OCI-LY1 (cell line): ENCODE results near the gene TRPV6.

Experiments used
- H2AFZ ChIP-seq: fragments of 200-600 bp; sonication (generic), shearing (Covaris generic); 2 replicates; pipeline ENCODE4 v1.6.0; 2014; ENCODE audit warnings: antibody characterized with exemption, mild to moderate bottlenecking, low read length
- H3F3A ChIP-seq: fragments of 200-600 bp; sonication (generic), shearing (Covaris generic); 2 replicates; pipeline ENCODE4 v1.6.0; 2014; ENCODE audit warnings: mild to moderate bottlenecking, antibody characterized with exemption, low read length, moderate library complexity; ENCODE audit not compliant: insufficient read depth
- H3K27ac ChIP-seq: fragments of 200-600 bp; sonication (generic); 2 replicates; pipeline ENCODE4 v1.5.1; 2014; ENCODE audit warnings: low read length, mixed run types, mild to moderate bottlenecking, low read depth; ENCODE audit not compliant: poor library complexity, severe bottlenecking
- H3K27me3 ChIP-seq: fragments of 200-600 bp; sonication (generic); 2 replicates; pipeline ENCODE4 v1.6.0; 2014; ENCODE audit warnings: antibody characterized with exemption, mild to moderate bottlenecking, low read length, moderate library complexity; ENCODE audit not compliant: insufficient read depth
- H3K36me3 ChIP-seq: fragments of 200-600 bp; sonication (generic); 2 replicates; pipeline ENCODE4 v1.6.1; 2014; ENCODE audit warnings: mild to moderate bottlenecking, antibody characterized with exemption, low read length, moderate library complexity, mixed read lengths; ENCODE audit not compliant: insufficient read depth
- H3K4me1 ChIP-seq: fragments of 200-600 bp; sonication (generic); 2 replicates; pipeline ENCODE4 v1.5.1; 2014; ENCODE audit warnings: mild to moderate bottlenecking, low read length, moderate library complexity; ENCODE audit not compliant: insufficient read depth, severe bottlenecking
- H3K4me2 ChIP-seq: fragments of 200-600 bp; sonication (generic), shearing (Covaris generic); 2 replicates; pipeline ENCODE4 v1.6.1; 2014; ENCODE audit warnings: low read length
- H3K4me3 ChIP-seq: fragments of 200-600 bp; sonication (generic); 2 replicates; pipeline ENCODE4 v1.5.1; 2014; ENCODE audit warnings: low read length, low read depth, mild to moderate bottlenecking, mixed read lengths; ENCODE audit not compliant: poor library complexity, severe bottlenecking
- H3K79me2 ChIP-seq: fragments of 200-600 bp; shearing (Covaris generic); 2 replicates; pipeline ENCODE4 v1.6.1; 2016; ENCODE audit warnings: mixed run types, low read length, mixed read lengths; ENCODE audit not compliant: insufficient read depth
- H3K9ac ChIP-seq: fragments of 200-600 bp; sonication (generic), shearing (Covaris generic); 2 replicates; pipeline ENCODE4 v1.6.1; 2014; ENCODE audit warnings: mild to moderate bottlenecking, low read length, mixed read lengths
- H3K9me2 ChIP-seq: fragments of 200-600 bp; sonication (generic), shearing (Covaris generic); 2 replicates; pipeline ENCODE4 v1.6.1; 2014; ENCODE audit warnings: low read depth, mild to moderate bottlenecking, low read length, mixed read lengths
- H3K9me3 ChIP-seq: fragments of 200-600 bp; shearing (Covaris generic); 2 replicates; pipeline ENCODE4 v1.6.1; 2014; ENCODE audit warnings: low read length, mixed read lengths
- H4K20me1 ChIP-seq: fragments of 200-600 bp; sonication (generic), shearing (Covaris generic); 2 replicates; pipeline ENCODE4 v1.6.0; 2016; ENCODE audit warnings: mild to moderate bottlenecking, low read length; ENCODE audit not compliant: insufficient read depth
- CTCF ChIP-seq: fragments of 200-600 bp; sonication (generic), shearing (Covaris generic); IDR thresholded peaks from 2 replicates; pipeline ENCODE4 v1.5.1; 2017; ENCODE audit warnings: mild to moderate bottlenecking, antibody characterized with exemption, low read length, moderate library complexity, mixed read lengths
- EZH2 ChIP-seq: fragments of 200-600 bp; sonication (generic), shearing (Covaris generic); IDR thresholded peaks from 2 replicates; pipeline ENCODE4 v1.8.0; 2017; ENCODE audit warnings: borderline replicate concordance, mixed run types, mild to moderate bottlenecking, antibody characterized with exemption, low read length, moderate library complexity, mixed read lengths

TRPV6 gene

GRCh38 chr7:142894985-142895593, 9.5 kb upstream of the TRPV6 start:
- Histone ChIP-seq H3K9ac (no peak overlapping the region), H3K9me2 (no peaks in the 10 kb centered on the region), H3K36me3 (no peaks in the 10 kb centered on the region), H3K79me2 (no peaks in the 10 kb centered on the region), H3K27ac (no peak overlapping the region), H3K4me3 (no peak overlapping the region), H3K9me3 (no peaks in the 10 kb centered on the region), H3K4me2 (no peak overlapping the region), H3K27me3 (no peaks in the 10 kb centered on the region; the same call in 1 of the 2 replicates), H2AFZ (no peak overlapping the region), H4K20me1 (no peaks in the 10 kb centered on the region), H3F3A (no peaks in the 10 kb centered on the region), H3K4me1 (no peaks in the 10 kb centered on the region)
- TF ChIP-seq CTCF: no peak
- TF ChIP-seq EZH2: no peak

- Histone ChIP-seq H3F3A (no peaks in the 10 kb centered on the region), H3K79me2 (no peaks in the 10 kb centered on the region), H3K27me3 (no peaks in the 10 kb centered on the region; the same call in 1 of the 2 replicates), H3K4me1 (no peaks in the 10 kb centered on the region), H2AFZ (no peak overlapping the region), H3K36me3 (no peaks in the 10 kb centered on the region), H3K4me2 (no peak overlapping the region), H4K20me1 (no peaks in the 10 kb centered on the region), H3K9me3 (no peaks in the 10 kb centered on the region), H3K9me2 (no peaks in the 10 kb centered on the region), H3K9ac (no peak overlapping the region), H3K27ac (no peak overlapping the region), H3K4me3 (no peak overlapping the region)
- TF ChIP-seq EZH2 (no peak), CTCF (no peak)
These were observed 8.8 kb upstream of the TRPV6 start for GRCh38 chr7:142894112-142894984.

GRCh38 chr7:142892951-142893350, 7.4 kb upstream of the TRPV6 start:
- Histone ChIP-seq H4K20me1 (no peaks in the 10 kb centered on the region), H3K36me3 (no peaks in the 10 kb centered on the region), H3K9me3 (no peaks in the 10 kb centered on the region), H3K9ac (no peak overlapping the region), H3K4me3 (no peak overlapping the region), H2AFZ (no peak overlapping the region), H3K27me3 (no peaks in the 10 kb centered on the region; the same call in 1 of the 2 replicates), H3K4me2 (no peak overlapping the region), H3K4me1 (no peaks in the 10 kb centered on the region), H3K79me2 (no peaks in the 10 kb centered on the region), H3K27ac (no peak overlapping the region), H3F3A (no peaks in the 10 kb centered on the region), H3K9me2 (no peaks in the 10 kb centered on the region)
- no peak for TF ChIP-seq EZH2
- no peak for TF ChIP-seq CTCF
